Left renal cortex interstitium (tissue), 4 donors: ENCODE data around the gene OVCA2. TPM values are rescaled to one million over a fixed set of nuclear protein-coding genes. Genes with fewer than 3 reads are reported as not detected.

Experiments
- DNase-seq, 4 donors: peaks; one replicate each; pipeline ENCODE4 v3.0.0-alpha.2; 2013; ENCODE audit warnings: low read depth in 4 of 4, low spot score in 2 of 4, missing footprints in 1 of 4
- polyA plus RNA-seq, 4 donors: library from polyadenylated mRNA; unstranded; fragments of 120-200 nt; gene quantifications; one replicate each; pipeline ENCODE4 v1.2.1, GENCODE V29; 2013; ENCODE audit not compliant: insufficient read length in 4 of 4

OVCA2 gene
- 10 to 100 TPM; 11.4 to 21.7 (median 12.7) TPM for polyA plus RNA-seq

DNA sequence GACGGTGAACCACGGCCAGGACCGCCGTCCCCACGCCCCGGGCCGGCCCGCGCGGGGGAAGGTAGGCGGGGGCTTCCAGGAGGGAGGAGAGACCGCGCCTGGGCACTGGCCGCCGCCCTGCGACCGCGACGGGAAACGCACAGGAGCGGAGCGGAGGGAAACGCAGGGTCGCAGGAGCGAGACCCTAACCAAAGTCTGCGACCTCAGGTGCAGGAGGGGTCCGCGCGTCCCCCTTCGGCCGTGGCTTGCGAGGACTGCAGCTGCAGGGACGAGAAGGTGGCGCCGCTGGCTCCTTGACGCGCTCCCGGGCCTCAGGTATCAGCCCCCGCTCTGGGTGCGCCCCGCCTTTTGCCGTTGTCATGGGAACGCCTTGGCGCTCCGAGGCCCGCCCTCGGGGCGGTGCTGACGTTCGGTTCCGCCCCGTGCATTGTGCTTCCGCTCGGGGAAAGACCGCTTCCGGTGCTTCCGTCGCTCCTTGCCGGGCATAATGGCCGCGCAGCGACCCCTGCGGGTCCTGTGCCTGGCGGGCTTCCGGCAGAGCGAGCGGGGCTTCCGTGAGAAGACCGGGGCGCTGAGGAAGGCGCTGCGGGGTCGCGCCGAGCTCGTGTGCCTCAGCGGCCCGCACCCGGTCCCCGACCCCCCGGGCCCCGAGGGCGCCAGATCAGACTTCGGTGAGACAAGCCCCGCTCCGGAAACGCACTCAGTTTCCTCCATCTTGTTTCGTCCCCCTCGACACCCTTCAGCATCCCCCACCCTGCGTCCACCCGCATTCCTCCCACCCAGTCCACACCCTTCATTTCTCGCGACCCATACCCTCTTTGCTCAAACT, at the start of gene OVCA2:
Gene OVCA2 (plus strand): TSS at position 462 of the 829 bp plus-strand sequence. CDS start 26 bp downstream, at position 488.
- DNase-seq: peak; percentile 91 to 94 (median 92)

DNA sequence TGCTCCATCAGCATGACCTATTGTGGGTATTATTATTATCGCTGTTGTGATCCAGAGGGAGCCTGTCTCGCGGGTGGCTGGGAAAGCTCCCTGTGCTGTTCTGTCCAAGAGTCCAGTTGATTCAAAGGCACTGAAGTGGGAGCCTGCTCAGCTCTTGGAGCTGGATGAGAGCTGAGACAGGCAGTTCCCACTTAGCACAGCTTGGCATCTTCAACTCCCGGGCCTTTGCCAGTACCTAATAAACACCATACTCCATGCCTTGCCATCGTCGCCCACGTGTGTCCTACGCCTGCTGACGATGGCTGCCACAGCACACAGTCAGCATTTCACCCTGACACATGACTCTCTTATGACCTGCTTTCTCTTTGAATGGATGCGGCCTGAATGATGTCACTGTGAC, 49.3 kb upstream of the OVCA2 start:
- DNase-seq: no peak

DNA sequence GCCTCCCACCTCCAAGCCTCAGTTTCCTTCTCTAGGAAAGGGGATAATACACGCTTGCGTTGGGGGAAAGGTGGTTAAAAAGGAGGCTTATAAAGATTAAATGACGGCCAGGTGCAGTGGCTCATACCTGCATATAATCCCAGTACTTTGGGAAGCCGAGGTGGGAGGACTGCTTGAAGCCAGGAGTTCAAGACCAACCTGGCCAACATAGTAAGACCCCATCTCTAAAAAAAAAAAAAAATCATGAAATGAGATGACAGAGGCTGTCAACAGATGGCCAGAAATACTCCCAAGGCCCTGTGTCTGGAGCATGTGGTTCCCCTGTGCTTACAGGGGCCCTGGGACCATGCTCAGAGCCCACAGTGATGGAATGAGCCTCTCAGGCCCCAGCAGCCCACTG, 47.1 kb upstream of the OVCA2 start:
- no peak for DNase-seq

DNA sequence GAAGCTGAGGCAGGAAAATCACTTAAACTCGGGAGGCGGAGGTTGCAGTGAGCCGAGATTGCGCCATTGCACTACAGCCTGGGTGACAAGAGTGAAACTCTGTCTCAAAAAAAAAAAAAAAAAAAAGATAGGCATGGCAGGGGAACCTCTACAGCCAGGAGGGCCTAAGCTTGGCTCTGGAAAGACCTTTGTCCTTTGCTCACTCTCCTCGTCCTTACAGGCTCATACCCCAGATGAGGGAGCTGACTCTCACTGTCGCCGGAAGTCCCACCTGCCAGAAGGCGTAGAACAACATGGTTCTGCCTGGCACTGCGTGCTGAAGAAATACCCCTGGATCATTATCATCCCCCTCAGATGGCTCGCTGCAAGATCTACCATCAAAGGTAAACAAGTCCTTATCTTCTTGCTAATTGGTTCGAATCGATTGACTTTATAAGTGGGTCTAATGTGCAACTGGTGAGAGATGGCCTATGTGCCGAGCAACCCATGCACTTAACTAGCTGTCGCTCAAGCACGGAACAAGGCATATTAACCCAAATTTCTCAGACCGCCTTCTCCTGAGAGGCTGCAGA, 46.4 kb upstream of the OVCA2 start:
- DNase-seq: no peak

DNA sequence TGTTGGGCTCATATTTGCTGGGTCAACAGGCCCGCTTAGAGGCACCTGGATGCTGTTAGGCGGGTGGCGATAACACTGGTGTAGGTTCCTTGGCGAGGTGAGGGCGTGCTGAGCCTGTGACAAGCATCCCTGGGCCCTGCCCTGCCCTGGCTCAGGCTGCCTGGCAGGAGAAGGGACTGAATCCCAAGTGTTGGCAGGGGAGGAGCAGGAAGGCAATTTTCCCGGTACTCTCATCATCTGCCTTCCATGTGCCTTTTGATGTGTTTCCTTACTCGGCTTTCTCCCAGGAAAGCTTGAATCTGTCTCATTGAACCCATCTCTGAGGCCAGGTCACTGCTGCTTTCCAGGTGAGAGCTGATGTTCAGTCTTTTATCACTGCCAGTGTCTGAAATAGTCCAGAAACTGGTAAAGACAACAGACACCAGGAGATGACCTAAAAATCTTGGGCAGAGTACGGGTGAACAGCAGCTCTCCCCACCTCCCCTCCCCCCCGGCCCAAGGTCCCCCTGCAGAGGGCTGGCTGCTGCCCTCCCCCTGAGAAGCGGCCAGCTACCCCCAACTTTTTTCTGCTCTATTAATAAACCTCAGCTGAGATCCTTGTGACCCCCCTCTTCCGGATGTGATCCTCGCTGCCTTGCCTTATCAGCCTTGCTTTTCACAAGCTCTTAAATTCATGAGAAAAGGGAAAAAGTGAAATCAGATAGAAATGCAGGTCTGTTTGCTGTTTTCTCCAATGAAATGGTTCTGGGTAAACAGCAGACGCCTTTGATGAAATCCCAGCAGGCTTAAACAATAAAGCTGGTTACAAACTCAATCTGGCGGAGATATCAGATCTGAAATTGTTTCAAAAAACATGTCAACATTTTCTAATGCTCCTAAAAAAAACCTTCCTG, 45.7 kb upstream of the OVCA2 start:
- DNase-seq: no peak

DNA sequence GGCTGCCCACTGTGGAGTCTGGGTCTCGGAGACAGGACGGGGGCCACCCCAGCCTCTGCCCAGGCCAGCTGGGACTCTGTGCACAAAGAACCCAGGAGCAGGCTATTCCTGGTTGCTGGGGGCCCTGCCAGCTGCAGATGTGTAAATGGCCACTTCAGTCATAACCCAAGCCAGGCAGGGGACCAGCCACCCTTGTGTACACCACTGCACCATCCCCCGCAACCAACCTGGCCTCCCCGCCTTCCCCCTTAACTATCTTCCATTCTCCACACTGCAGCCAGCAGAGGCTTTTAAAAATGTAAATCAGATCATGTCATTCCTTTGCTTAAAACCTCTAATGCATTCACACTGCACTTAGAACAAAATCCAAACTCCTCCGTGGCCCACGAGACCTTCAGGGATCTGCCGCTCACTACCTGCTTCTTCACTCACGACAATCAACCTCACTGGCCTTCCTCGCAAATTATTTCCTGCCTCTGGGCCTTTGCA, 45.0 kb upstream of the OVCA2 start:
- DNase-seq: no peak

DNA sequence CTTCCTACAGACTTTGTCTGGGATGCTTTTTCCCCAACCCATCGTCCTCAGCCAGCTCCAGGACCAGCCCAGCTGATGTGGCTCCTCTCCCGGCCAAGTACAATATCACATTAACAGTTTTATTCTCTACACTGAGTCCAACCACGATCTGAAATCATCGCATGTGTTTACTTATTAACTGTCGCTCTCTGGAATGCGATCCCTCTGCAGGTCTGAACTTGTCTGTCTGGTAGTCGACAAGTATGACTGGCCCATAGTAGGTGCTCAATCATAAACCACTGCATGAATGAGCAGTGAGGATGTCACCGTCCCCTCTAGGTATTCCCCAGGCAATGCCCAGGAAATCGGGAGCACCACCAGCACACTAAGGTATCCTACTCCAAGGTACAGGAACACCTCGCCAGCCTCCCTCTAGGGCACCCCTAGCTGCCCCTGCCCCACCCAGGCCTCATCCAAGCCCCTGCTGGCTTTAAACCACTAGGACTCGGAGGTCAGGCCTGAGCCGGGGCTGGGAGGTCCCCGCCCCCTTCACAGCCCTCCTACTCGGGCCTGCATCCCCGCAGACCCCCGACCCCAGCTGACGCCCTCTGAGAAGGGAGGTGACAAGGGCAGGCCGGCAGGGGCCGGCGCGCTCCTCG, 44.4 kb upstream of the OVCA2 start:
- no peak for DNase-seq

DNA sequence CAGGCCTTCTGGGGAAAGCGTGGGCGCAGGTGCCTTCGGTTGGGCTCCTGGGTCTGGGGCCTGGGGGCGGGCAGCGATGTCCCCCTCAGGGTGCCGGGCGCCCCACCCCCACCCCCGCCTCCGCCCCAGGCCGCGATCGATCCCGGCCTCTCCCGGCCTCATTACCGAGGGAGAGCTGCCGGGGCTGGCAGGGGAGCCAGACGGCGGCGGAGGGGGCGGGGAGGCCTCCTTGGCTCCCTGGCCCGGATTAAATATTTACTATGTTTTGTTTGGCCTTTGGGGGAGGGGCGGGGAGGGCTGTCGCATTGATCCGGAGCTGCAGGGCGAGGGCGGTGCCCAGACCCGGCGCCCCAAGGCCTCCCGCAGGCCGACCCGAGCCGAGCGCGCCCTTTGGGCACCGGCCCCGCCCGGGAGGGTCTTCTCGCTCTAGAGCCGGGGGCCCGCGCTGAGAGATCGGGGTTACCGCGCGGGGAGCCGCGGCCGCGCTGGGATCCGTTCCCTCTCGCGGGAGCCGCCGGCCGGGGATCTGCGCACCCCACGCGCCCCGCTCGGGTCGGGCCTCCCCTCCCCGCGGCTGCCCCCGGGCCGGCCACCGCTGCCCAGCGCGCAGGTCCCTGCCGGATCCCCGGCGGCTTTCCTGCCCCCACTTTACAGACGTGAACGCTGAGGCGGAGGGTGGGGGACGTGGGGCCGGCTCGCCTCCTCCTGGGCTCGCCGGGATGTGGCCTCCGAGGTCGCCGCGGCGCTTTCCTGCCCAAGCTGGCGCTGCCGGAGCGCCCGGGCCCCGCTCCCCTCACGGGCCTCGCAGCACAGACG, 43.7 kb upstream of the OVCA2 start:
- no peak for DNase-seq

DNA sequence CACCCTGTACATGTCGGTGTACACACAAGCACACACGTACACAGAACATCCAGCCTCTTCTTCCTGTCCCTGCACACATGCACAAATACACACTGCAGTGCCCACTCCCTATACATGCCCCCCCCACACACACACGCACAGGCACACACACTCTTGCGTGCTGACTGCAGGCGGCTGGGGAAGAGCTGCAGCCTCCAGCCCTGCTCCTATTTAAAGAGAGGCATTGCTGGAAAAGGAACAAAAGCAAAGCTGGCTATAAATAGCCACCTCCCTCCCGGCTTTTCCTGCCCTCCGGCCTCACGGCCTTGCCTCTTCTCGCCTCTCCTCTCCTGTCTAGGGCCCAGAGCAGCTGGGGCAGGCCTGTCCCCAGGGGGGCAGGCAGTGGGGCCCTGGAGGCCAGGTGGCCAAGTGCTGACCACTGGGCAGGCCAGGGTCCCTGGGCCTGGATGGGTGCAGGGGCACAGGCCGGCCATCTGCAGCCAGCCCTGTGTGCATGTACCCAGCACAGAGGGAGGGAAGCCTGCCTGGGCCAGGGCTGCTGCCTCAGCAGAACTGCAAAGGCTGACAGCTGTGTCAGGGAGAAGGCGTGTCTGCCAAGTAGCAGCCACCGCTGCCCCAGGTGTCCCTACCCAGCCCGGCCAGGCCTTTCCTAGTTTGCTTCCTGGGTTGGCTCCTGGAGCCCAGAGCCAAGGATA, 42.1 kb upstream of the OVCA2 start:
- DNase-seq: no peak

DNA sequence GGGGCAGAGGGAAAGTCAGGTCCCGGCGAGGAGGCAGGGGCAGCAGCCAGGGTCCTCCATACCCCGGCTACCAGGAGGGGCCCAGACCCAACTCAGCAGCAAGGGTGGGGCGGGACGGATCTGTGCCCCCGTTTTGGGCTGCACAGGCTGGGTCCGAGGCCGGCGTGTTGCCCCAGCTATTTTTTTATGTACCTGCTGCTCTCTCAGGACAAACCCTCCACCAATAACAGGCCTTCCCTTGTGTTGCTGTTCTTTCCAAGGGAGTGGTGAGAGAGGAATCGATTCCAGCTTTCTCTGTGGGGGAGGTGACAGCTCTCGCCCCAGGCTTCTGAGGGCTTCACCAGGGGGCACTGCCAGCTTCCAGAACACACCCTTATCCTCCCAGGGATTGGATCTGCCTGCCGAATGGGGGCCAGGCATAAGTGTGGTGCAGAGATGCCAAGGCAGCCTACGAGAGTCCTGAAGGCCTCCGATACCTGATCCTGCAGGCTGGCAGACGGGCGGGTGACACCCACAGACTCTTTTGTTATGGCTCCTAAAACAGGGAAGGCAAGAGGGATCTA, 39.0 kb upstream of the OVCA2 start:
- no peak for DNase-seq

DNA sequence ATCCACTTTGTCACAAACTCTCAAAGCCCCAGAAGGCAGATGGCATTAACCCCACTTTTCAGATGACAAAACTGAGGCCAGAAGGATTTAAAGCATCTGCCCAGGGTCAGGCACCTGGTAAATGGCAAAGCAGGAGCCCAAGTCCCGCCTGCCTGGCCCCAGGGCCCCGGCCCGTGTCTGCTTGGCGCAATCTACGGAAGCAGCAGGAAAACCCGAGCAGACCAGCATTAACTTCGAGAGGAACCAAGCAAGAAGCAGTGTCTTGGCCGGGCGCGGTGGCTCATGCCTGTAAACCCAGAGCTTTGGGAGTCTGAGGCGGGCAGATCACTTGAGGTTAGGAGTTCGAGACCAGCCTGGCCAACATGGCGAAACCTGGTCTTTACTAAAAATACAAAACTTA, 38.3 kb upstream of the OVCA2 start:
- DNase-seq: no peak

DNA sequence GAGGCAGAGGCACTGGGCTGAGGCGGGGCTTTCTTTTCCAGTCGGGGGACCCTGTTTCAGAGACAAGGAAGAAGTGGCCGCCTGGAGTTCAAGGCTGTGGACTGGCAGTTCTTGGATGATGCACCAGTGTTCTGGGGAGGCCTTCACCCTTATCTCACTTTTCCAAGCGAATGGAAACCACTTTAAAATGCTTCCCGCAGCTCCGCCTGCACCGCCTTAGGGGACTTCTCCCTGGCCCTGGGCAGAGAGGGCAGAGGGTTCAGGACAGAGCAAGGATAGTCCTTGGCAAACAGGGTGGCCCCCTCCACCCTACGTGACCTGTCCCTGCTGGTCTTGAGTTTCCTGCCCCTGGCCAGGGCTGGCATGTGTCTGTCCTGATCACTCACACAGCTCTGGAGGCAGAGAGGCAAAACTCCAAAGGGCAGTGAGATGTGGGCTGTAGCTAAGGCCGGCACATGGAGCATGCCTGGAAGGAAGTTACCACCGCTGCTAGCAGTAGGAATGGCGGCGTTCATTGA, 37.3 kb upstream of the OVCA2 start:
- DNase-seq: no peak

DNA sequence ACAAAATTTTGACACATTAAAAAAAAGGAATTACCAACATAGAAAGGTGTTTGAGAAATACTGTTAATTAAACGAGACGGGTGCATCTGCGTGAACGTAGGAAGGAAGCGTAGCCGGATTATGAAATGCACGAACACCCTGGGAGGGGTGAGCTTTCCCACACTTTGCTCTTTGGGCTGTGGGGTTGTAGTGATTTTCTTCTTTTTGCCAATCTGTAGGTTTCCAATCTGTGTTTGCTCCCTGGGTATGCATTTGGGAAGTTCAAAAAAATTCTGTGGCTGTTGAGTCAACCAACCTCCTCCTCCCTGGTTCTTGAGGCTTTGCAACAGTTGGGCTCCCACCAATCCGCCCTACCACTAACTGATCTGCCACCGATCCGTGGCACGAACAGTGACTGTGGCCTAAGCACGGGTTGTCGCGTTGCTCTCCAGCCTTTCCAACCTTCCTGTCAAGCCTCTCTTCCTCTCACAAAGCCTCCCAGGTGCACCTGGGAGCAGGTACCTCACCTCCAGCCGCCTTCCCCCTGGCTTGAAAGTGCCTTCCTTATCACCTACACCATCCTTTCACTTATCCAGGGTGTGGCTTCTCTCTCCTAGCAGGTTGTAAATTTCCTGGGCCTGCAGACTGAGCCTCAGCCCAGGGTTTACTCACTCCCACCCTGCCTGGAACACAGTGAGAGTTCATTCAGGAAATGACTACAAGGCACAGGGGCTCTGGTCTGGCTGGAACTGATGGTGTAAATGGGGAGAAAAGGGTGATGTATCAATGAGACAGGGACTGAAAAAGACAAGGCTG, 33.3 kb upstream of the OVCA2 start:
- no peak for DNase-seq

DNA sequence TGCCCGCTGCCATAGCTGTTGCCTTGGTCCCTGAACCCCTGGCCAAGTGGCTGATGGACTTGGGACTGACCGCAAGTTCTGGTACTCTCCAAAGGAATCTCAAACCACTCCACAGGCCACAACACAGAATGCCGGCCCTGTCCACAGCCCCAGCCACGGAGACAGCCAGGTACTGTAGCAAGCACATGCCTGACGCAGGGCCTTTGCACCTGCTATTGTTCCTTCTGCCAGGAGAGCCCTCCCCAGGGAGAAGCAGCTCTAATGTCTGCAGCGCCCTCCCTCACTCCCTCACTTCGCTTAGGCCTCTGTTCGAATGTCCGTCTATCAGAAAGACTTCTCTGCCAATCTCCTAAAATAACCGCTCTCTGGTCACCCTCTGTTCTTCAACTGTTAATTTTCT, 32.1 kb upstream of the OVCA2 start:
- DNase-seq: no peak

DNA sequence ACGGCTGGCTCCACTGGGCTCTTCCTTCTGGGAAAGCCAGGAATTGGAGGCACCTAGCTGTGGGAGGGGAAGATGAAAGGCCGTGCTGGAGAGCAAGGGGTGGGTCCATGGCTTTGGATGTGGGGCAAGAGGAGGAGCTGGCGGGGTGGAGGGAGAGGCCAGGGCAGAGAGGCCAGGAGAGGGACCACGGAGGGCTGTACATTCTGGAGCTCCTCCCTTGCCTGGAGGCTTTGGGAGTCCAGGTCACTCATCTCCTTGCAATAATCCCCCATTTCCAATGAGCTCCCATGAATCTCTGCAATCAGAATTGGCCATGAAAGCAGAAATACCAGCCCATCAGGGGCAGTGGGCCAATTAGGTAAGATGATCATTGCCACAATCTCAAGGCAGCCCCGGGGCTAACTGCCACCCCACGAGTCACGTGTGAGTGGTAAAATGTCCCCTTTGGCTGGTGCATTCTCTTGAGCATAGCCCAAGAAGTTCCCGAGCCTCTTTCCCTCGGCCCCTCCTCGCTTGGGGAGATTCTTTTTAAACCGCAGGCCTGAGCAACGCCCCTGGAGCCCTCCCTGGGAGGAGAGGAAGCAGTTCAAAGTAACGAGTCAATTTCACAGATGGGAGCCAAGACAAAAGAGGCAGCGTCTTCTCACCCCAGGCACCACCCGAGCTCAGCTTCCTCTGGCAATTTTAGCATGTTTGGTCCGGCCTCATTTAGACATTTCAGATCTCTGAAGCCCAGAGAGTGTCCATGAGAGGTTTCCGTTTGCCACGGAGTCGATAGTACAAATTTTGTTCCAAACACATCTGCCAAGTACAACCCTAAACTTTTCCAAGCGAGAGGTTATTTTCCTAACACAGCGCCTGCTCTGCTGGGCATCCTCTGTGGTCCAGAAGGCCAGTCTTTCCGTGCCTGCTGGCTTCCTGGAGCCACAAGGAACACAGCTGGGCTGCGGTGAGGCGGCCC, 30.1 kb upstream of the OVCA2 start:
- DNase-seq: no peak

DNA sequence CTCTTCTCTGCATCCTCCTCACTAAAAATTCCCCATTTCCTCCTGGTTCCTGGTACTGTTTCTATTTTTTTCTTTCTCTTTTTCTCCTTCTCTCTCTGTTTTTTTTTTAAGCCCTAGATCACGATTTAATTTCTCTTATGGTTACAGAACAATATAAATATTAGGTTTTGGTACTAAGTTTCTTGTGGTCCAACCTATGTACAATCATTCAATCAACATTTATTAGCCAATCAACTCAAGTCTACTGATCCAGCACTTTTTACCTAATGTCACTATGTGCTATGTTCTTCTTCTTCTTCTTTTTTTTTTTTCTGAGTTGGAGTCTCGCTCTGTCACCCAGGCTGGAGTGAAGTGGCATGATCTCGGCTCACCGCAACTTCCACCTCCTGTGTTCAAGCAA, 29.3 kb upstream of the OVCA2 start:
- no peak for DNase-seq
